K562 (cell line): ENCODE results near the gene EHD2. TPM values are rescaled to one million over a fixed set of nuclear protein-coding genes. Genes with fewer than 3 reads are reported as not detected.
A peak's percentile ranks its signal among the peaks of the same experiment; 100 is the strongest.

ENCODE experiments used
- ATAC-seq: fragments of 200-7000 bp; cut with Tn5 transposase; 3 replicates; pipeline ENCODE4 v1.9.1; 2020; ENCODE audit warnings: moderate library complexity
- BruUV-seq: library from RNA; stranded (reverse); fragments of 400-500 nt; replicated peaks from 2 replicates; lab custom pipeline; 2021; lab: Mats Ljungman, UMichigan
- CTCF ChIA-PET: fragments of 300-600 bp; formaldehyde crosslinking; extraction: SDS; loops from one replicate; lab custom pipeline; 2021; ENCODE audit warnings: low intra/inter-chr PET ratio; lab: Yijun Ruan, JAX
- POLR2A ChIA-PET: fragments of 300-600, 350-650 bp; sonication (Branson Sonifier 250); formaldehyde crosslinking; extraction: SDS; loops from one replicate; lab custom pipeline; 2021; ENCODE audit warnings: antibody characterized with exemption, inconsistent platforms; lab: Yijun Ruan, JAX
- DNase-seq, 4 experiments: peaks; one replicate each; pipeline versions ENCODE4 v3.0.0 to v3.0.0-alpha.2; 2011 to 2018; ENCODE audit warnings: low spot score in 3 of 4, mixed read lengths in 3 of 4; ENCODE audit errors: extremely low read depth in 1 of 4
- FAIRE-seq: peaks from 2 replicates; lab custom pipeline; 2011; peaks lifted over from hg19 to GRCh38; lab: Jason Lieb, UNC
- H2AFZ ChIP-seq: 2 replicates; pipeline ENCODE4 v1.6.0; 2011; ENCODE audit warnings: low read depth, low read length, control low read depth, inconsistent platforms
- H3K27ac ChIP-seq: fragments of 200-600 bp; 3 replicates; pipeline ENCODE4 v1.8.0; 2011; ENCODE audit warnings: low read depth, mild to moderate bottlenecking, control low read depth, inconsistent platforms, low read length, moderate library complexity, mixed read lengths; ENCODE audit errors: extremely low read depth
- H3K27me3 ChIP-seq, 2 experiments: fragments of 300-600 bp in 1 of 2; 2 replicates in 1 of 2; 3 replicates in 1 of 2; pipeline versions ENCODE4 v1.6.0 to v1.8.0; 2011; ENCODE audit warnings: inconsistent platforms in 2 of 2, low read length in 2 of 2, mild to moderate bottlenecking in 1 of 2, mixed read lengths in 1 of 2, moderate library complexity in 1 of 2; ENCODE audit not compliant: control insufficient read depth in 2 of 2, insufficient read depth in 2 of 2
- H3K36me3 ChIP-seq: fragments of 300-600 bp; 3 replicates; pipeline ENCODE4 v1.8.0; 2011; ENCODE audit warnings: mild to moderate bottlenecking, low read length, inconsistent platforms; ENCODE audit not compliant: control insufficient read depth, insufficient read depth
- H3K4me1 ChIP-seq, 2 experiments: fragments of 200-600 bp in 1 of 2; replicated peaks in 1 of 2; 2 replicates in 1 of 2; 3 replicates in 1 of 2; pipeline versions ENCODE4 v1.5.1 to v1.8.0; 2011; ENCODE audit warnings: inconsistent platforms in 2 of 2, low read length in 2 of 2, mild to moderate bottlenecking in 1 of 2, mixed read lengths in 1 of 2, moderate library complexity in 1 of 2; ENCODE audit not compliant: control insufficient read depth in 2 of 2, insufficient read depth in 2 of 2
- H3K4me2 ChIP-seq: 2 replicates; pipeline ENCODE4 v1.6.1; 2011; ENCODE audit warnings: low read length, control low read depth, inconsistent platforms, mixed read lengths; ENCODE audit not compliant: insufficient read depth
- H3K4me3 ChIP-seq: fragments of 200-600 bp; sonication (generic), shearing (Covaris generic); 2 replicates; pipeline ENCODE4 v1.5.1; 2016; ENCODE audit warnings: control low read depth, inconsistent platforms
- H3K79me2 ChIP-seq: fragments of 200-600 bp; 3 replicates; pipeline ENCODE4 v1.8.0; 2011; ENCODE audit warnings: low read length, inconsistent platforms; ENCODE audit not compliant: control insufficient read depth, insufficient read depth
- H3K9ac ChIP-seq, 2 experiments: 2 replicates each; pipeline versions ENCODE4 v1.6.0 to v1.6.1; 2011; ENCODE audit warnings: low read depth in 2 of 2, low read length in 2 of 2, control low read depth in 1 of 2, inconsistent platforms in 1 of 2, mild to moderate bottlenecking in 1 of 2, mixed read lengths in 1 of 2; ENCODE audit not compliant: insufficient read depth in 1 of 2
- H3K9me1 ChIP-seq: one replicate; pipeline ENCODE4 v1.6.0; 2011; ENCODE audit warnings: inconsistent platforms, mild to moderate bottlenecking, low read length, moderate library complexity; ENCODE audit not compliant: control insufficient read depth, insufficient read depth
- H3K9me3 ChIP-seq: replicated peaks from 2 replicates; pipeline ENCODE4 v1.5.1; 2011; ENCODE audit warnings: low read depth, low read length, inconsistent platforms; ENCODE audit not compliant: control insufficient read depth, insufficient read depth
- H4K20me1 ChIP-seq: replicated peaks from 2 replicates; pipeline ENCODE4 v1.6.1; 2011; ENCODE audit warnings: low read length, inconsistent platforms, mixed read lengths; ENCODE audit not compliant: control insufficient read depth, insufficient read depth
- ARNT ChIP-seq, 2 experiments: fragments of 450-650 bp; IDR thresholded peaks; 2 replicates each; pipeline ENCODE4 v1.6.1; 2016; ENCODE audit warnings: mild to moderate bottlenecking in 1 of 2
- BRD4 ChIP-seq: fragments of 200-600 bp; sonication (generic); IDR thresholded peaks from 2 replicates; pipeline ENCODE4 v1.6.1; 2017; ENCODE audit warnings: inconsistent platforms
- CTBP1 ChIP-seq: fragments of 450-650 bp; IDR thresholded peaks from 2 replicates; pipeline ENCODE4 v1.6.1; 2016; ENCODE audit warnings: borderline replicate concordance
- FOXA1 ChIP-seq: fragments of 450-650 bp; IDR thresholded peaks from 2 replicates; pipeline ENCODE4 v1.6.1; 2016; ENCODE audit warnings: mild to moderate bottlenecking, borderline replicate concordance
- HLTF ChIP-seq: fragments of 450-650 bp; IDR thresholded peaks from 2 replicates; pipeline ENCODE4 v1.6.1; 2016
- NFRKB ChIP-seq: fragments of 450-650 bp; IDR thresholded peaks from 2 replicates; pipeline ENCODE4 v1.6.1; 2016; ENCODE audit warnings: low read depth
- PHF20 ChIP-seq: fragments of 450-650 bp; IDR thresholded peaks from 2 replicates; pipeline ENCODE4 v1.6.1; 2018; ENCODE audit not compliant: partially characterized antibody
- SUPT5H ChIP-seq: fragments of 450-650 bp; IDR thresholded peaks from 2 replicates; pipeline ENCODE4 v1.6.1; 2016
- ZNF274 ChIP-seq: IDR thresholded peaks from 2 replicates; pipeline ENCODE4 v1.6.1; 2011; ENCODE audit warnings: low read depth, mild to moderate bottlenecking, low read length, moderate library complexity, borderline replicate concordance
- ZNF3 ChIP-seq: fragments of 250-450 bp; sonication (Bioruptor Pico); IDR thresholded peaks from 2 replicates; pipeline ENCODE4 v1.5.0; 2021; ENCODE audit warnings: mild to moderate bottlenecking, moderate library complexity
- ZNF311 ChIP-seq: fragments of 250-450 bp; sonication (Bioruptor Pico); IDR thresholded peaks from 2 replicates; pipeline ENCODE4 v1.4.0; 2020; ENCODE audit warnings: mild to moderate bottlenecking, moderate library complexity
- WGBS: fragments of 100-300 bp; shearing (Covaris generic); methylation state at CpG from one replicate; pipeline ENCODE4 v1.1.6; 2016; ENCODE audit warnings: low coverage, mixed read lengths; ENCODE audit not compliant: insufficient coverage; ENCODE audit errors: missing lambda C conversion rate; 5-methylcytosine and 5-hydroxymethylcytosine counted together
- in situ Hi-C: fragments of 300-500 bp; cut with MboI; formaldehyde crosslinking; loops from 4 replicates; pipeline ENCODE4 v1.15.0; 2018; ENCODE audit warnings: inconsistent platforms, mixed read lengths
- intact Hi-C: fragments of 100-400 bp; cut with micrococcal nuclease; formaldehyde crosslinking; loops from 2 replicates; pipeline ENCODE4 v1.14.2; 2022
- polyA plus RNA-seq, 8 experiments: library from polyadenylated mRNA; depleted of rRNA in 4 of 8; stranded (reverse) in 5 of 8; unstranded in 3 of 8; fragments of >200 nt; fragmentation: Nextera tagmentation in 2 of 8; fragmentation: Illumina TruSeq in 1 of 8; extraction: Ambion mirVana in 2 of 8; extraction: Trizol in 1 of 8; gene quantifications; 2 replicates each; pipeline versions ENCODE4 v1.2.1 to v1.2.3, GENCODE V29; 2011 to 2014; ENCODE audit warnings: inconsistent platforms in 1 of 8, missing spikeins in 1 of 8
- total RNA-seq, 7 experiments: library from RNA; depleted of rRNA in 6 of 7; stranded (reverse); fragments of >200 nt in 6 of 7; fragmentation: Illumina TruSeq in 2 of 7; extraction: Trizol in 2 of 7; gene quantifications; 2 replicates each; pipeline versions ENCODE4 v1.2.1 to v1.2.3, GENCODE V29; 2011 to 2021; ENCODE audit warnings: low replicate concordance in 1 of 7
- TF ChIP-seq, protein P1 (sequence below): fragments of 450-650 bp; IDR thresholded peaks from 2 replicates; pipeline ENCODE4 v1.6.1; 2017; ENCODE audit warnings: antibody characterized with exemption, mild to moderate bottlenecking
- TF ChIP-seq, protein P2 (sequence below): sonication (generic); formaldehyde crosslinking; IDR thresholded peaks from 2 replicates; pipeline ENCODE4 v1.9.0; 2022; ENCODE audit warnings: mild to moderate bottlenecking, missing genetic modification reagents

EHD2 gene
- total and polyA plus RNA-seq, 9 of the 15 experiments (the other 6 are each of a cell fraction or from before 2014, with no cell fraction given), result 1.7 to 32.2 (median 3.0) TPM

DNA sequence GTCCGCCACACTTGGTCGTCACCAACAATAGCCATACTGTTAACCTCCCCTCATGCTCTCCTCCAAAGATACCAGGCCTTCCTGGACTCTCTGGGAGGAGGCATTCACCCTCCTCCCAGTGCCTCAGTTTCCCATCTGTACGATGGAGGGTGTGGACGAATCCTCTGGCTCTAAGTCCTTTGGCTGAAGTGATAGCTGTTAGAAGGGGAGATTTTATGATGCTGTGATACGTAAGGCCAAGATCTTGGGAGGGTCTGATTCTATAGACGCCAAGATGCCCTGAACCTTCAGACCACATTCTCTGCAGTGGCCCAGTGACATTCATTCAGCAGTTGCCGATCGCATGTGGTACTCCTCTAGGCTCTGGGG is 17.3 kb downstream of the EHD2 start:
- WGBS, result 72% methylated on average over 8 of the region's 8 CpGs
- intact Hi-C loops, result no loop called here
- no peak for DNase-seq
- CTCF ChIA-PET, result no interaction called here
- Histone ChIP-seq H4K20me1 (no peaks in the 10 kb centered on the region), H3K4me3 (no peak overlapping the region; the same call in 1 of the 2 replicates), H3K79me2 (peaks cover 6% of the 10 kb centered on the region; the same call in 2 of the 3 replicates), H3K9me1 (no peaks in the 10 kb centered on the region), H3K9me3 (no peaks in the 10 kb centered on the region), H3K36me3 (peaks cover 33% of the 10 kb centered on the region; the same call in 2 of the 3 replicates), H3K9ac (peak overlapping the region in 1 of 2 experiments; percentile 18; a peak in 2 of 4 replicates), H3K4me1 (peaks cover 13 to 36% of the 10 kb centered on the region in 2 experiments; a peak in 4 of 5 replicates), H3K4me2 (peak overlapping the region; percentile 66), H3K27ac (peak overlapping the region; percentile 81), H3K27me3 (no peaks in the 10 kb centered on the region; a peak in 1 of 5 replicates), H2AFZ (peak overlapping the region; percentile 70)
- POLR2A ChIA-PET, result interaction anchor here (1.2 kb wide), 1 partner anchor 15 kb away, joined by 7 read pairs; the partner anchor contains the start of gene NOP53
- FAIRE-seq, result no peak
- TF ChIP-seq BRD4 (0 out of 2 replicates have a peak, but pooled peaks have one; percentile 32), NFRKB (peak; percentile 57; the same call in 1 of the 2 replicates), CTBP1 (no peak), ARNT (IDR thresholded peaks at IDR 0.05) (peak in 1 of 2 experiments; percentile 17; a peak in 1 of 4 replicates), ZNF3 (CRISPR knock-in tag) (no peak), SUPT5H (peak; percentile 18), ZNF274 (no peak), PHF20 (peak; percentile 5), FOXA1 (no peak), ZNF311 (CRISPR knock-in tag) (0 out of 2 replicates have a peak, but pooled peaks have one; percentile 39), HLTF (0 out of 2 replicates have a peak, but pooled peaks have one; percentile 3)
- TF ChIP-seq, protein P1, sequence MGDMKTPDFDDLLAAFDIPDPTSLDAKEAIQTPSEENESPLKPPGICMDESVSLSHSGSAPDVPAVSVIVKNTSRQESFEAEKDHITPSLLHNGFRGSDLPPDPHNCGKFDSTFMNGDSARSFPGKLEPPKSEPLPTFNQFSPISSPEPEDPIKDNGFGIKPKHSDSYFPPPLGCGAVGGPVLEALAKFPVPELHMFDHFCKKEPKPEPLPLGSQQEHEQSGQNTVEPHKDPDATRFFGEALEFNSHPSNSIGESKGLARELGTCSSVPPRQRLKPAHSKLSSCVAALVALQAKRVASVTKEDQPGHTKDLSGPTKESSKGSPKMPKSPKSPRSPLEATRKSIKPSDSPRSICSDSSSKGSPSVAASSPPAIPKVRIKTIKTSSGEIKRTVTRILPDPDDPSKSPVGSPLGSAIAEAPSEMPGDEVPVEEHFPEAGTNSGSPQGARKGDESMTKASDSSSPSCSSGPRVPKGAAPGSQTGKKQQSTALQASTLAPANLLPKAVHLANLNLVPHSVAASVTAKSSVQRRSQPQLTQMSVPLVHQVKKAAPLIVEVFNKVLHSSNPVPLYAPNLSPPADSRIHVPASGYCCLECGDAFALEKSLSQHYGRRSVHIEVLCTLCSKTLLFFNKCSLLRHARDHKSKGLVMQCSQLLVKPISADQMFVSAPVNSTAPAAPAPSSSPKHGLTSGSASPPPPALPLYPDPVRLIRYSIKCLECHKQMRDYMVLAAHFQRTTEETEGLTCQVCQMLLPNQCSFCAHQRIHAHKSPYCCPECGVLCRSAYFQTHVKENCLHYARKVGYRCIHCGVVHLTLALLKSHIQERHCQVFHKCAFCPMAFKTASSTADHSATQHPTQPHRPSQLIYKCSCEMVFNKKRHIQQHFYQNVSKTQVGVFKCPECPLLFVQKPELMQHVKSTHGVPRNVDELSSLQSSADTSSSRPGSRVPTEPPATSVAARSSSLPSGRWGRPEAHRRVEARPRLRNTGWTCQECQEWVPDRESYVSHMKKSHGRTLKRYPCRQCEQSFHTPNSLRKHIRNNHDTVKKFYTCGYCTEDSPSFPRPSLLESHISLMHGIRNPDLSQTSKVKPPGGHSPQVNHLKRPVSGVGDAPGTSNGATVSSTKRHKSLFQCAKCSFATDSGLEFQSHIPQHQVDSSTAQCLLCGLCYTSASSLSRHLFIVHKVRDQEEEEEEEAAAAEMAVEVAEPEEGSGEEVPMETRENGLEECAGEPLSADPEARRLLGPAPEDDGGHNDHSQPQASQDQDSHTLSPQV, result peak; percentile 57
- TF ChIP-seq, protein P2, sequence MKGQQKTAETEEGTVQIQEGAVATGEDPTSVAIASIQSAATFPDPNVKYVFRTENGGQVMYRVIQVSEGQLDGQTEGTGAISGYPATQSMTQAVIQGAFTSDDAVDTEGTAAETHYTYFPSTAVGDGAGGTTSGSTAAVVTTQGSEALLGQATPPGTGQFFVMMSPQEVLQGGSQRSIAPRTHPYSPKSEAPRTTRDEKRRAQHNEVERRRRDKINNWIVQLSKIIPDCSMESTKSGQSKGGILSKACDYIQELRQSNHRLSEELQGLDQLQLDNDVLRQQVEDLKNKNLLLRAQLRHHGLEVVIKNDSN, result no peak
- in situ Hi-C loops, result no loop called here
- no TSS peak for BruUV-seq
- no peak for ATAC-seq
